HEK293 (cell line): Measurements from ENCODE around the gene COL9A3.

Source experiments
- EGR2 ChIP-seq: fragments of 450-650 bp; formaldehyde crosslinking; IDR thresholded peaks from 2 replicates; pipeline ENCODE4 v1.5.1; 2016; ENCODE audit warnings: low read depth, missing biosample characterization, missing genetic modification characterization
- GLIS1 ChIP-seq: fragments of 450-650 bp; formaldehyde crosslinking; IDR thresholded peaks from 2 replicates; pipeline ENCODE4 v1.5.1; 2016; ENCODE audit warnings: missing biosample characterization, missing genetic modification characterization
- GLIS2 ChIP-seq: fragments of 450-650 bp; formaldehyde crosslinking; IDR thresholded peaks from 2 replicates; pipeline ENCODE4 v1.5.1; 2016; ENCODE audit warnings: missing biosample characterization, missing genetic modification characterization
- INSM2 ChIP-seq: fragments of 450-650 bp; formaldehyde crosslinking; IDR thresholded peaks from 2 replicates; pipeline ENCODE4 v1.5.1; 2016; ENCODE audit warnings: missing biosample characterization, missing genetic modification characterization
- KLF17 ChIP-seq: fragments of 450-650 bp; formaldehyde crosslinking; IDR thresholded peaks from 2 replicates; pipeline ENCODE4 v1.5.1; 2016; ENCODE audit warnings: missing biosample characterization, missing genetic modification characterization
- PATZ1 ChIP-seq: fragments of 450-650 bp; formaldehyde crosslinking; IDR thresholded peaks from 2 replicates; pipeline ENCODE4 v1.5.1; 2016; ENCODE audit warnings: missing biosample characterization, missing genetic modification characterization
- PRDM1 ChIP-seq: fragments of 450-650 bp; formaldehyde crosslinking; IDR thresholded peaks from 2 replicates; pipeline ENCODE4; 2016; ENCODE audit warnings: missing biosample characterization, missing genetic modification characterization
- REST ChIP-seq: fragments of 450-650 bp; formaldehyde crosslinking; IDR thresholded peaks from 2 replicates; pipeline ENCODE4 v1.5.1; 2016; ENCODE audit warnings: missing biosample characterization, missing genetic modification characterization
- SP7 ChIP-seq: fragments of 450-650 bp; formaldehyde crosslinking; IDR thresholded peaks from 2 replicates; pipeline ENCODE4 v1.5.1; 2016; ENCODE audit warnings: missing biosample characterization, missing genetic modification characterization
- ZBTB10 ChIP-seq: fragments of 450-650 bp; formaldehyde crosslinking; IDR thresholded peaks from 2 replicates; pipeline ENCODE4 v1.5.1; 2016; ENCODE audit warnings: missing biosample characterization, missing genetic modification characterization
- ZBTB11 ChIP-seq: fragments of 450-650 bp; formaldehyde crosslinking; conservative IDR thresholded peaks from 2 replicates; pipeline ENCODE4 v1.5.1; 2016; ENCODE audit warnings: low read depth, missing biosample characterization, missing genetic modification characterization
- ZBTB20 ChIP-seq: fragments of 450-650 bp; formaldehyde crosslinking; IDR thresholded peaks from 2 replicates; pipeline ENCODE4 v1.5.1; 2016; ENCODE audit warnings: missing biosample characterization, missing genetic modification characterization
- ZBTB48 ChIP-seq: fragments of 450-650 bp; formaldehyde crosslinking; IDR thresholded peaks from 2 replicates; pipeline ENCODE4 v1.5.1; 2016; ENCODE audit warnings: missing biosample characterization, missing genetic modification characterization
- ZEB2 ChIP-seq: fragments of 450-650 bp; formaldehyde crosslinking; IDR thresholded peaks from 2 replicates; pipeline ENCODE4 v1.5.1; 2016; ENCODE audit warnings: missing biosample characterization, missing genetic modification characterization
- ZFP69B ChIP-seq: fragments of 450-650 bp; formaldehyde crosslinking; IDR thresholded peaks from 2 replicates; pipeline ENCODE4 v1.5.1; 2016; ENCODE audit warnings: missing biosample characterization, missing genetic modification characterization
- ZNF121 ChIP-seq: fragments of 450-650 bp; formaldehyde crosslinking; IDR thresholded peaks from 2 replicates; pipeline ENCODE4 v1.5.1; 2016; ENCODE audit warnings: missing biosample characterization, missing genetic modification characterization
- ZNF311 ChIP-seq: fragments of 450-650 bp; formaldehyde crosslinking; IDR thresholded peaks from 2 replicates; pipeline ENCODE4 v1.5.1; 2017; ENCODE audit warnings: missing biosample characterization, missing genetic modification characterization, borderline replicate concordance
- ZNF350 ChIP-seq: fragments of 450-650 bp; formaldehyde crosslinking; IDR thresholded peaks from 2 replicates; pipeline ENCODE4 v1.5.0; 2017; ENCODE audit warnings: missing biosample characterization, mild to moderate bottlenecking, missing genetic modification characterization
- ZNF398 ChIP-seq: fragments of 450-650 bp; formaldehyde crosslinking; IDR thresholded peaks from 2 replicates; pipeline ENCODE4 v1.5.1; 2017; ENCODE audit warnings: missing biosample characterization, missing genetic modification characterization
- ZNF600 ChIP-seq: fragments of 450-650 bp; formaldehyde crosslinking; IDR thresholded peaks from 2 replicates; pipeline ENCODE4 v1.5.1; 2016; ENCODE audit warnings: missing biosample characterization, missing genetic modification characterization
- ZNF660 ChIP-seq: fragments of 450-650 bp; IDR thresholded peaks from 2 replicates; pipeline ENCODE4 v1.5.1; 2018; ENCODE audit warnings: missing biosample characterization, mild to moderate bottlenecking, missing genetic modification characterization
- ZXDB ChIP-seq: fragments of 450-650 bp; formaldehyde crosslinking; IDR thresholded peaks from 2 replicates; pipeline ENCODE4 v1.5.1; 2016; ENCODE audit warnings: missing biosample characterization, missing genetic modification characterization

The COL9A3 gene

GRCh38 chr20:62887152-62887859 lies 70.5 kb downstream of the COL9A3 start (continued):
- TF ChIP-seq REST (no peak), ZBTB10 (tag by site-specific recombination) (peak; percentile 63; the same call in 1 of the 2 replicates), ZXDB (no peak), ZNF600 (tag by site-specific recombination) (peak; percentile 46; the same call in 1 of the 2 replicates), ZBTB20 (tag by site-specific recombination) (peak; percentile 63; the same call in 1 of the 2 replicates), GLIS2 (peak; percentile 76), PRDM1 (tag by site-specific recombination) (peak; percentile 55; the same call in 1 of the 2 replicates), ZNF311 (no peak), INSM2 (tag by site-specific recombination) (no peak), KLF17 (tag by site-specific recombination) (no peak), GLIS1 (tag by site-specific recombination) (peak; percentile 91), ZNF398 (tag by site-specific recombination) (0 out of 2 replicates have a peak, but pooled peaks have one; percentile 24), EGR2 (tag by site-specific recombination) (no peak), ZBTB48 (tag by site-specific recombination) (peak; percentile 44; the same call in 1 of the 2 replicates), ZEB2 (0 out of 2 replicates have a peak, but pooled peaks have one; percentile 45), PATZ1 (tag by site-specific recombination) (peak; percentile 55), ZFP69B (0 out of 2 replicates have a peak, but pooled peaks have one; percentile 41), SP7 (peak; percentile 52; the same call in 1 of the 2 replicates), ZNF121 (tag by site-specific recombination) (no peak), ZNF660 (no peak), ZNF350 (tag by site-specific recombination) (no peak), ZBTB11 (tag by site-specific recombination) (peak; percentile 63)
